Measurements from ENCODE around the gene RNU6-1.

DNA sequence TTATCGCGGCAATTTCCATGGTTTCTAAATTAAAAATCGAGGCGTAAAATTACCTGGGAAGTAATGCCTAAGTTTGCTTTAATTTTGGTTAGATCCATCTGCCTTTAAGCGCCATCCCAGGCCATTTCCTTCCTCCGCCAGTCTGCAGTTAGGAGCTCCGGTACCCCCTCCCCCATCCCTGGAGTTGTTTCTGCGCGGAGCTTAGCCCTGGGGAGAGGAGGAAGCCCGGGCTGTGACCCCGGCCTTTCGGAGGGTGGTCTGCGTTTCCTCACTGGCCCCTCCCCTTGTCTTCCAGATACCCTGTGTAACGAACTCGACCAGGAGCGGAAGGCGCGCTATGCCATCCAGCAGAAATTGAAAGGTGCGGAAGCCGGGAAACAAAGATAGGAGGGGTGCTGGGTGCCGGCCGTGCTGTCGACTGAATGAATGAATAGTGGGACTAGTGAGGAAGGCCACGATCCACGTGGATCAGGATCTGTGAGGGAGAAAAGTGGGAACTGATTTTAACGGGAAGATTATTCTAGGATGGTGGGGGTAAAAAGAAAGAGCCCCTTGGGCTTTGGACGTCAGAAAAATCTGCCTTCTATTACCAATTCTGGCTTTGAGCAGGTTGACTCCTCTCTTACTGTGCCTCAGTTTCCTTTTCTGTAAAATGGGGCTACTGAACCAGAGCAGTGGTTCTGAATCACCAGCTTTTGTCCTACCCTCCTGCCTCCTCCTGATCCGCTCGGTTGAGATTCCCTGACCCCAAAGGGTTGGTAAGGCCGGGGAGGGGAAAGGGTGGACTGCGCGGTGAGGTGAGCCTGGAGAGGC lies 6.7 kb downstream of the RNU6-1 start:
- TF ChIP-seq, protein P1, sequence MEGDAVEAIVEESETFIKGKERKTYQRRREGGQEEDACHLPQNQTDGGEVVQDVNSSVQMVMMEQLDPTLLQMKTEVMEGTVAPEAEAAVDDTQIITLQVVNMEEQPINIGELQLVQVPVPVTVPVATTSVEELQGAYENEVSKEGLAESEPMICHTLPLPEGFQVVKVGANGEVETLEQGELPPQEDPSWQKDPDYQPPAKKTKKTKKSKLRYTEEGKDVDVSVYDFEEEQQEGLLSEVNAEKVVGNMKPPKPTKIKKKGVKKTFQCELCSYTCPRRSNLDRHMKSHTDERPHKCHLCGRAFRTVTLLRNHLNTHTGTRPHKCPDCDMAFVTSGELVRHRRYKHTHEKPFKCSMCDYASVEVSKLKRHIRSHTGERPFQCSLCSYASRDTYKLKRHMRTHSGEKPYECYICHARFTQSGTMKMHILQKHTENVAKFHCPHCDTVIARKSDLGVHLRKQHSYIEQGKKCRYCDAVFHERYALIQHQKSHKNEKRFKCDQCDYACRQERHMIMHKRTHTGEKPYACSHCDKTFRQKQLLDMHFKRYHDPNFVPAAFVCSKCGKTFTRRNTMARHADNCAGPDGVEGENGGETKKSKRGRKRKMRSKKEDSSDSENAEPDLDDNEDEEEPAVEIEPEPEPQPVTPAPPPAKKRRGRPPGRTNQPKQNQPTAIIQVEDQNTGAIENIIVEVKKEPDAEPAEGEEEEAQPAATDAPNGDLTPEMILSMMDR (IDR thresholded peaks at IDR 0.05): no peak
- TF ChIP-seq POLR2AphosphoS5 (IDR thresholded peaks at IDR 0.05; ENCODE audit: low read depth, low read length) (no peak), FOXJ3 (CRISPR knock-in tag; IDR thresholded peaks at IDR 0.05) (no peak), YY1 (IDR thresholded peaks at IDR 0.05; ENCODE audit: low read depth) (no peak)
- TF ChIP-seq, protein P2, sequence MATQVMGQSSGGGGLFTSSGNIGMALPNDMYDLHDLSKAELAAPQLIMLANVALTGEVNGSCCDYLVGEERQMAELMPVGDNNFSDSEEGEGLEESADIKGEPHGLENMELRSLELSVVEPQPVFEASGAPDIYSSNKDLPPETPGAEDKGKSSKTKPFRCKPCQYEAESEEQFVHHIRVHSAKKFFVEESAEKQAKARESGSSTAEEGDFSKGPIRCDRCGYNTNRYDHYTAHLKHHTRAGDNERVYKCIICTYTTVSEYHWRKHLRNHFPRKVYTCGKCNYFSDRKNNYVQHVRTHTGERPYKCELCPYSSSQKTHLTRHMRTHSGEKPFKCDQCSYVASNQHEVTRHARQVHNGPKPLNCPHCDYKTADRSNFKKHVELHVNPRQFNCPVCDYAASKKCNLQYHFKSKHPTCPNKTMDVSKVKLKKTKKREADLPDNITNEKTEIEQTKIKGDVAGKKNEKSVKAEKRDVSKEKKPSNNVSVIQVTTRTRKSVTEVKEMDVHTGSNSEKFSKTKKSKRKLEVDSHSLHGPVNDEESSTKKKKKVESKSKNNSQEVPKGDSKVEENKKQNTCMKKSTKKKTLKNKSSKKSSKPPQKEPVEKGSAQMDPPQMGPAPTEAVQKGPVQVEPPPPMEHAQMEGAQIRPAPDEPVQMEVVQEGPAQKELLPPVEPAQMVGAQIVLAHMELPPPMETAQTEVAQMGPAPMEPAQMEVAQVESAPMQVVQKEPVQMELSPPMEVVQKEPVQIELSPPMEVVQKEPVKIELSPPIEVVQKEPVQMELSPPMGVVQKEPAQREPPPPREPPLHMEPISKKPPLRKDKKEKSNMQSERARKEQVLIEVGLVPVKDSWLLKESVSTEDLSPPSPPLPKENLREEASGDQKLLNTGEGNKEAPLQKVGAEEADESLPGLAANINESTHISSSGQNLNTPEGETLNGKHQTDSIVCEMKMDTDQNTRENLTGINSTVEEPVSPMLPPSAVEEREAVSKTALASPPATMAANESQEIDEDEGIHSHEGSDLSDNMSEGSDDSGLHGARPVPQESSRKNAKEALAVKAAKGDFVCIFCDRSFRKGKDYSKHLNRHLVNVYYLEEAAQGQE (IDR thresholded peaks at IDR 0.05; ENCODE audit: low read depth, low read length): no peak
- TF ChIP-seq, protein P3, sequence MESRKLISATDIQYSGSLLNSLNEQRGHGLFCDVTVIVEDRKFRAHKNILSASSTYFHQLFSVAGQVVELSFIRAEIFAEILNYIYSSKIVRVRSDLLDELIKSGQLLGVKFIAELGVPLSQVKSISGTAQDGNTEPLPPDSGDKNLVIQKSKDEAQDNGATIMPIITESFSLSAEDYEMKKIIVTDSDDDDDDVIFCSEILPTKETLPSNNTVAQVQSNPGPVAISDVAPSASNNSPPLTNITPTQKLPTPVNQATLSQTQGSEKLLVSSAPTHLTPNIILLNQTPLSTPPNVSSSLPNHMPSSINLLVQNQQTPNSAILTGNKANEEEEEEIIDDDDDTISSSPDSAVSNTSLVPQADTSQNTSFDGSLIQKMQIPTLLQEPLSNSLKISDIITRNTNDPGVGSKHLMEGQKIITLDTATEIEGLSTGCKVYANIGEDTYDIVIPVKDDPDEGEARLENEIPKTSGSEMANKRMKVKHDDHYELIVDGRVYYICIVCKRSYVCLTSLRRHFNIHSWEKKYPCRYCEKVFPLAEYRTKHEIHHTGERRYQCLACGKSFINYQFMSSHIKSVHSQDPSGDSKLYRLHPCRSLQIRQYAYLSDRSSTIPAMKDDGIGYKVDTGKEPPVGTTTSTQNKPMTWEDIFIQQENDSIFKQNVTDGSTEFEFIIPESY (IDR thresholded peaks at IDR 0.05; ENCODE audit: borderline replicate concordance, low read depth): no peak

Measured in SK-N-SH (cell line).